Caco-2 (cell line): Measurements from ENCODE around the gene LAD1. TPM values are rescaled to one million over a fixed set of nuclear protein-coding genes. Genes with fewer than 3 reads are reported as not detected.

ENCODE experiments used
- BruUV-seq: library from RNA; stranded (reverse); fragments of 400-500 nt; replicated peaks from 2 replicates; lab custom pipeline; 2021; lab: Mats Ljungman, UMichigan
- CTCF ChIA-PET: fragments of 300-600 bp; sonication (Branson Sonifier 250); formaldehyde crosslinking; loops from one replicate; lab custom pipeline; 2022; ENCODE audit warnings: antibody characterized with exemption; lab: Charles Lee
- POLR2A ChIA-PET: fragments of 300-600 bp; sonication (Branson Sonifier 250); formaldehyde crosslinking; loops from one replicate; lab custom pipeline; 2022; ENCODE audit warnings: antibody characterized with exemption; lab: Charles Lee
- DNase-seq, 2 experiments: peaks; one replicate each; pipeline versions ENCODE4 v3.0.0 to v3.0.0-alpha.2; 2020 to 2022
- H3K27me3 ChIP-seq: replicated peaks from 2 replicates; pipeline ENCODE4 v1.6.0; 2011; ENCODE audit warnings: low read length; ENCODE audit not compliant: control insufficient read depth, insufficient read depth
- H3K36me3 ChIP-seq: 2 replicates; pipeline ENCODE4 v1.5.1; 2011; ENCODE audit warnings: low read length; ENCODE audit not compliant: control insufficient read depth, insufficient read depth
- H3K4me1 ChIP-seq: fragments of 250-450 bp; sonication (Bioruptor Pico); 2 replicates; pipeline ENCODE4 v1.5.1; 2020; ENCODE audit warnings: mild to moderate bottlenecking
- H3K4me3 ChIP-seq: 2 replicates; pipeline ENCODE4 v1.5.1; 2011; ENCODE audit warnings: low read depth, mild to moderate bottlenecking, control low read depth, low read length
- H3K9me3 ChIP-seq: fragments of 250-450 bp; sonication (Bioruptor Pico); 2 replicates; pipeline ENCODE4 v1.5.1; 2020; ENCODE audit warnings: mild to moderate bottlenecking, moderate library complexity
- H3K27ac Mint-ChIP-seq: one replicate; pipeline ENCODE4 v1.8.0; 2022; ENCODE audit warnings: mixed read lengths; ENCODE audit not compliant: unreplicated experiment
- H3K27me3 Mint-ChIP-seq: one replicate; pipeline ENCODE4 v1.8.0; 2022; ENCODE audit warnings: mixed read lengths; ENCODE audit not compliant: insufficient read depth, unreplicated experiment
- H3K36me3 Mint-ChIP-seq: one replicate; pipeline ENCODE4 v1.8.0; 2022; ENCODE audit warnings: mild to moderate bottlenecking, mixed read lengths; ENCODE audit not compliant: insufficient read depth, unreplicated experiment
- H3K4me1 Mint-ChIP-seq: one replicate; pipeline ENCODE4 v1.8.0; 2022; ENCODE audit warnings: low read depth, mixed read lengths; ENCODE audit not compliant: unreplicated experiment
- H3K4me3 Mint-ChIP-seq: one replicate; pipeline ENCODE4 v1.8.0; 2022; ENCODE audit warnings: mild to moderate bottlenecking, moderate library complexity, mixed read lengths; ENCODE audit not compliant: unreplicated experiment
- H3K9me3 Mint-ChIP-seq: one replicate; pipeline ENCODE4 v1.8.0; 2022; ENCODE audit warnings: mixed read lengths; ENCODE audit not compliant: unreplicated experiment
- CTCF ChIP-seq, 2 experiments: fragments of 200-600 bp in 1 of 2; IDR thresholded peaks; 1 replicate in 1 of 2; 2 replicates in 1 of 2; pipeline versions ENCODE4 v1.5.1 to v1.8.0; 2011 to 2022; ENCODE audit warnings: antibody characterized with exemption in 1 of 2, control low read depth in 1 of 2, inconsistent platforms in 1 of 2, low read depth in 1 of 2, low read length in 1 of 2, mild to moderate bottlenecking in 1 of 2, moderate library complexity in 1 of 2; ENCODE audit not compliant: insufficient read depth in 1 of 2, severe bottlenecking in 1 of 2, unreplicated experiment in 1 of 2
- intact Hi-C: fragments of 100-400 bp; cut with micrococcal nuclease; formaldehyde crosslinking; loops from one replicate; pipeline ENCODE4 v1.10.0; 2022; ENCODE audit not compliant: unreplicated experiment
- total RNA-seq: library from RNA; stranded (reverse); gene quantifications from 2 replicates; pipeline ENCODE4 v1.2.3, GENCODE V29; 2022

Gene LAD1
- total RNA-seq, 1 experiment from 2014 or later = 80.5 TPM

GRCh38 chr1:201356236-201356635 is 42.9 kb downstream of the LAD1 start:
- CTCF ChIA-PET = interaction anchor here (1.3 kb wide), 1 partner anchor 8 kb away, joined by 3 read pairs; no protein-coding TSS in a partner anchor
- no peak overlapping the region for H3K4me3 Mint-ChIP-seq
- no peaks in the 10 kb centered on the region for H3K4me1 ChIP-seq
- H3K4me3 ChIP-seq = no peak overlapping the region
- H3K27me3 Mint-ChIP-seq = peaks cover 11% of the 10 kb centered on the region
- H3K4me1 Mint-ChIP-seq = no peaks in the 10 kb centered on the region
- no peaks in the 10 kb centered on the region for H3K36me3 Mint-ChIP-seq
- POLR2A ChIA-PET = no interaction called here
- H3K27ac Mint-ChIP-seq = no peak overlapping the region
- no peaks in the 10 kb centered on the region for H3K27me3 ChIP-seq
- no TSS peak for BruUV-seq
- no peaks in the 10 kb centered on the region for H3K36me3 ChIP-seq
- no peaks in the 10 kb centered on the region for H3K9me3 ChIP-seq
- H3K9me3 Mint-ChIP-seq = no peaks in the 10 kb centered on the region
- no peak for DNase-seq
- intact Hi-C loops = no loop called here
- TF ChIP-seq CTCF (IDR thresholded peaks at IDR 0.05; ENCODE audit: insufficient read depth in 1 of 2, low read depth in 1 of 2, low read length in 1 of 2, severe bottlenecking in 1 of 2, unreplicated experiment in 1 of 2) = no peak

- Histone ChIP-seq H3K36me3 (no peaks in the 10 kb centered on the region), H3K4me1 (no peaks in the 10 kb centered on the region), H3K9me3 (no peaks in the 10 kb centered on the region), H3K4me3 (no peak overlapping the region), H3K27me3 (no peaks in the 10 kb centered on the region)
- no peak for DNase-seq
- H3K4me3 Mint-ChIP-seq = no peak overlapping the region
- intact Hi-C loops = no loop called here
- no peak for TF ChIP-seq CTCF (IDR thresholded peaks at IDR 0.05; ENCODE audit: insufficient read depth in 1 of 2, low read depth in 1 of 2, low read length in 1 of 2, severe bottlenecking in 1 of 2, unreplicated experiment in 1 of 2)
- no peaks in the 10 kb centered on the region for H3K36me3 Mint-ChIP-seq
- ChIA-PET POLR2A (no interaction called here), CTCF (interaction anchor here (0.6 kb wide), 1 partner anchor 46 kb away, joined by 4 read pairs; no protein-coding TSS in a partner anchor)
- H3K27ac Mint-ChIP-seq = no peak overlapping the region
- peaks cover 13% of the 10 kb centered on the region for H3K27me3 Mint-ChIP-seq
- H3K4me1 Mint-ChIP-seq = no peaks in the 10 kb centered on the region
- BruUV-seq = no TSS peak
- no peaks in the 10 kb centered on the region for H3K9me3 Mint-ChIP-seq
Observed at GRCh38 chr1:201355471-201355870, 43.7 kb downstream of the LAD1 start.

GRCh38 chr1:201354901-201355295 is 44.2 kb downstream of the LAD1 start:
- no TSS peak for BruUV-seq
- intact Hi-C loops = no loop called here
- no peak for DNase-seq
- CTCF ChIA-PET = no interaction called here
- H3K4me3 Mint-ChIP-seq = no peak overlapping the region
- no peaks in the 10 kb centered on the region for H3K9me3 Mint-ChIP-seq
- H3K4me1 Mint-ChIP-seq = no peaks in the 10 kb centered on the region
- Histone ChIP-seq H3K4me3 (no peak overlapping the region), H3K4me1 (no peaks in the 10 kb centered on the region), H3K27me3 (no peaks in the 10 kb centered on the region), H3K36me3 (no peaks in the 10 kb centered on the region), H3K9me3 (no peaks in the 10 kb centered on the region)
- no peak for TF ChIP-seq CTCF (IDR thresholded peaks at IDR 0.05; ENCODE audit: insufficient read depth in 1 of 2, low read depth in 1 of 2, low read length in 1 of 2, severe bottlenecking in 1 of 2, unreplicated experiment in 1 of 2)
- POLR2A ChIA-PET = no interaction called here
- no peaks in the 10 kb centered on the region for H3K36me3 Mint-ChIP-seq
- peaks cover 13% of the 10 kb centered on the region for H3K27me3 Mint-ChIP-seq
- no peak overlapping the region for H3K27ac Mint-ChIP-seq
